ENCODE data around the gene SPRYD7. TPM values are rescaled to one million over a fixed set of nuclear protein-coding genes. Genes with fewer than 3 reads are reported as not detected.

SPRYD7 gene
- total and polyA plus RNA-seq, 8 donors = 10.4 to 15.8 (median 13.5) TPM

DNA sequence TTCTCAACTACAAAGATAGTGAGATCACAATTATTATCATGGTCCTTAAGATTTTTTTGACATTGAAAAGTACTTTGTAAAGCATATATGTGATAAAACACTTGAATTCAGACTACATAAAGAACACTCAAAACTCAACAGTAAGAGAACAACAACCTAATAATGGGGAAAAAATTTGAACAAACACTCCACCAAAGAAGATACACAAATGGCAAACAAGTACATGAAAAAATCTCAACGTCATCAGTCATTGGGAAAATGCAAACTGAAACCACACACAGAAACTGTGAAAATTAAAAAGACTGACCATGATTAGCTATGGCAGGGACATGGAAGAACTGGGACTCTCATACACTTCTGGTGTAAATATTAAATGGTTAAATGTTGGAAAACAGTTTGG, 70.9 kb downstream of the SPRYD7 start:
- H3K27ac ChIP-seq = peak overlapping the region in 1 of 2 donors; percentile 37
- H3K36me3 ChIP-seq = no peaks in the 10 kb centered on the region
- ATAC-seq (peak; percentile 67), DNase-seq (peak in 1 of 4 donors; percentile 38)
- no peaks in the 10 kb centered on the region for H3K9me3 ChIP-seq
- H3K4me3 ChIP-seq = no peak overlapping the region
- H3K27me3 ChIP-seq = no peaks in the 10 kb centered on the region
- no peaks in the 10 kb centered on the region for H3K4me1 ChIP-seq
- TF ChIP-seq, protein P1, sequence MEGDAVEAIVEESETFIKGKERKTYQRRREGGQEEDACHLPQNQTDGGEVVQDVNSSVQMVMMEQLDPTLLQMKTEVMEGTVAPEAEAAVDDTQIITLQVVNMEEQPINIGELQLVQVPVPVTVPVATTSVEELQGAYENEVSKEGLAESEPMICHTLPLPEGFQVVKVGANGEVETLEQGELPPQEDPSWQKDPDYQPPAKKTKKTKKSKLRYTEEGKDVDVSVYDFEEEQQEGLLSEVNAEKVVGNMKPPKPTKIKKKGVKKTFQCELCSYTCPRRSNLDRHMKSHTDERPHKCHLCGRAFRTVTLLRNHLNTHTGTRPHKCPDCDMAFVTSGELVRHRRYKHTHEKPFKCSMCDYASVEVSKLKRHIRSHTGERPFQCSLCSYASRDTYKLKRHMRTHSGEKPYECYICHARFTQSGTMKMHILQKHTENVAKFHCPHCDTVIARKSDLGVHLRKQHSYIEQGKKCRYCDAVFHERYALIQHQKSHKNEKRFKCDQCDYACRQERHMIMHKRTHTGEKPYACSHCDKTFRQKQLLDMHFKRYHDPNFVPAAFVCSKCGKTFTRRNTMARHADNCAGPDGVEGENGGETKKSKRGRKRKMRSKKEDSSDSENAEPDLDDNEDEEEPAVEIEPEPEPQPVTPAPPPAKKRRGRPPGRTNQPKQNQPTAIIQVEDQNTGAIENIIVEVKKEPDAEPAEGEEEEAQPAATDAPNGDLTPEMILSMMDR (IDR thresholded peaks at IDR 0.05) = no peak
- intact Hi-C loops (cut with DNase I) = no loop called here

DNA sequence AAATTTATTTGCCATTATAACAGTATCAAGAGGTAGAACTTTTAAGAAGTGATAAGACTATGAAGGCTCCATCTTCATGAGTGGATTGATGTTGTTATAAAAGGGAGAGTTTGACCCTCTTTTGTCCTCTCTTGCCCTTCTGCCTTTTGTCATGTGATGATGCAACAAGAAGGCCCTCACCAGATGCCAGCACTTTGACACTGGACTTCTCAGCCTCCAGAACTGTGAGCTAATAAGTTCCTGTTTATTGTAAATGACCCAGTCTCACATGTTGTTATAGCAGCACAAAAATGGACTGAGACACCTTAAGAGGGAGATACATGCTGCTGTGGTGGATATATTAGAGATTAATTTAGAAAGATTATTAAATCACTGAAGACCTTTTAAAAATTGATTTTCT, 71.6 kb downstream of the SPRYD7 start:
- no peak for ATAC-seq
- intact Hi-C loops (cut with DNase I) = no loop called here

More for the DNA sequence above, 71.6 kb downstream of the SPRYD7 start:
- TF ChIP-seq, protein P1 (IDR thresholded peaks at IDR 0.05) = no peak
- H3K4me3 ChIP-seq = no peak overlapping the region
- peak overlapping the region in 1 of 2 donors; percentile 37 for H3K27ac ChIP-seq
- no peaks in the 10 kb centered on the region for H3K9me3 ChIP-seq
- no peak for DNase-seq
- H3K27me3 ChIP-seq = no peaks in the 10 kb centered on the region
- H3K4me1 ChIP-seq = no peaks in the 10 kb centered on the region
- no peaks in the 10 kb centered on the region for H3K36me3 ChIP-seq

Other genes with a start within 250 kb of the SPRYD7 start
- gene EBPL, start 244.9 kb downstream of the SPRYD7 start, total RNA-seq = 10 to 100 TPM; 54.6 to 68.7 TPM
- 10 to 100 TPM; 54.7 to 79.9 (median 72.7) TPM for gene EBPL, start 244.9 kb downstream of the SPRYD7 start, polyA plus RNA-seq (ENCODE audit: insufficient read length in 6 of 6)
- 10 to 100 TPM; 36.0 to 41.2 TPM for gene KPNA3, start 143.7 kb downstream of the SPRYD7 start, total RNA-seq
- 10 to 100 TPM; 31.5 to 42.0 (median 38.3) TPM for gene KPNA3, start 143.7 kb downstream of the SPRYD7 start, polyA plus RNA-seq (ENCODE audit: insufficient read length in 6 of 6)
- gene TRIM13, start 60.7 kb upstream of the SPRYD7 start, total RNA-seq = 10 to 100 TPM; 30.5 to 32.0 TPM
- gene TRIM13, start 60.7 kb upstream of the SPRYD7 start, polyA plus RNA-seq (ENCODE audit: insufficient read length in 6 of 6) = 10 to 100 TPM; 46.9 to 55.6 (median 50.2) TPM
- 1 to 10 TPM in 1 of 2 donors, under 1 TPM in 1; 0.67 to 2.8 TPM for gene KCNRG, start 79.1 kb upstream of the SPRYD7 start, total RNA-seq
- 1 to 10 TPM; 2.5 to 7.1 (median 3.8) TPM for gene KCNRG, start 79.1 kb upstream of the SPRYD7 start, polyA plus RNA-seq (ENCODE audit: insufficient read length in 6 of 6)

All from left lung (tissue), 10 donors.